Naive thymus-derived CD8-positive, alpha-beta T cell (primary cell): ENCODE results near the gene SYNGR1. TPM values are rescaled to one million over a fixed set of nuclear protein-coding genes. Genes with fewer than 3 reads are reported as not detected.
"Not testable (repeated sequence)": the region's sequence is repeated elsewhere in the genome, so short reads cannot be mapped to it uniquely, and the experiment has no call there.

Source experiments
- ATAC-seq, 2 donors: fragments of 150-1000 bp; cut with Tn5 transposase in 1 of 2; sonication (Bioruptor Pico), chemical (Tn5 transposase) in 1 of 2; 1 replicate in 1 of 2; 2 replicates in 1 of 2; pipeline ENCODE4 v1.10.0; 2021; ENCODE audit warnings: mild to moderate bottlenecking in 2 of 2, moderate library complexity in 2 of 2
- POLR2A ChIA-PET: fragments of 350-600 bp; sonication (Branson Sonifier 250); formaldehyde crosslinking; loops from one replicate; lab custom pipeline; 2021; ENCODE audit warnings: antibody characterized with exemption; lab: Charles Lee
- DNase-seq, 10 donors: peaks; one replicate each; pipeline versions ENCODE4 v3.0.0 to v3.0.0-alpha.2; 2020 to 2022
- H3K27ac Mint-ChIP-seq, 10 donors: one replicate each; pipeline ENCODE4 v1.8.0; 2020 to 2022; ENCODE audit warnings: mild to moderate bottlenecking in 10 of 10, mixed read lengths in 10 of 10, moderate library complexity in 4 of 10, inconsistent platforms in 1 of 10
- H3K27me3 Mint-ChIP-seq, 5 donors: one replicate each; pipeline ENCODE4 v1.8.0; 2021 to 2022; ENCODE audit warnings: mixed read lengths in 5 of 5
- H3K36me3 Mint-ChIP-seq, 3 donors: one replicate each; pipeline ENCODE4 v1.8.0; 2020 to 2022; ENCODE audit warnings: mixed read lengths in 3 of 3, mild to moderate bottlenecking in 2 of 3, inconsistent platforms in 1 of 3
- H3K4me1 Mint-ChIP-seq, 4 donors: one replicate each; pipeline ENCODE4 v1.8.0; 2021 to 2022; ENCODE audit warnings: mixed read lengths in 4 of 4
- H3K4me3 Mint-ChIP-seq, 10 donors: one replicate each; pipeline ENCODE4 v1.8.0; 2020 to 2022; ENCODE audit warnings: mild to moderate bottlenecking in 10 of 10, mixed read lengths in 10 of 10, moderate library complexity in 6 of 10, inconsistent platforms in 1 of 10
- H3K9me3 Mint-ChIP-seq, 9 donors: one replicate each; pipeline ENCODE4 v1.8.0; 2020 to 2022; ENCODE audit warnings: mixed read lengths in 9 of 9, mild to moderate bottlenecking in 3 of 9, inconsistent platforms in 1 of 9, moderate library complexity in 1 of 9
- polyA plus RNA-seq, 3 donors: library from polyadenylated mRNA; unstranded; fragments of 300-500 nt; fragmentation: Illumina TruSeq; gene quantifications; one replicate each; pipeline ENCODE4 v1.2.3, GENCODE V29; 2021
- total RNA-seq, 8 experiments: library from RNA in 2 of 8; stranded (reverse) in 2 of 8; gene quantifications; one replicate each; pipeline ENCODE4 v1.2.3 and lab custom pipeline; 2021 to 2026

SYNGR1 gene
- total and polyA plus RNA-seq, 5 experiments from 2014 or later, result 10.0 to 14.8 (median 11.4) TPM

DNA sequence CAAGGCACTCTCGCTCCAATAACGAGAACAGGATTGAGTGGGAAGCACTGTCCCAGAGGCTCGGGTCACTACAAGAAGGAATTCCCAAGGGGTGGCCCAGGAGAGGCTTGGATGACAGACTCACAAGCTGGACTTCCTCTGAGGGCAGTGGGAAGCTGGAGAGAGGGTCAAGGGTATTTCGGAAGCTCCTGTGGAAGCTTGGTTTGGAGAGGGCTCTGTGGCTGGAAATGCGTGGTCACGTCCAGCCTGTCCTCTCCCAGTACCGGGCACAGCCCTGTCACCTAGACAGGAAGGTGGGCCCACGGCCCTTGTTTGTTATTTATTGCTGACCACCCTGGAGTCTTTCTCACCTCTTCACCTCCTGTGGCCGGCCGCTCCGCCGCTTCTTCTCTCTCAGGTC is 5.3 kb downstream of the SYNGR1 start:
- Mint-ChIP-seq H3K36me3 (peaks cover 0 to 2% (median 0%) of the 10 kb centered on the region in 3 donors), H3K4me1 (peaks cover 2 to 30% (median 21%) of the 10 kb centered on the region in 4 donors), H3K4me3 (no peak overlapping the region), H3K9me3 (no peaks in the 10 kb centered on the region), H3K27me3 (no peaks in the 10 kb centered on the region), H3K27ac (peak overlapping the region in 1 of 10 donors; percentile 9)
- POLR2A ChIA-PET, result no interaction called here
- DNase-seq (no peak), ATAC-seq (no peak)

DNA sequence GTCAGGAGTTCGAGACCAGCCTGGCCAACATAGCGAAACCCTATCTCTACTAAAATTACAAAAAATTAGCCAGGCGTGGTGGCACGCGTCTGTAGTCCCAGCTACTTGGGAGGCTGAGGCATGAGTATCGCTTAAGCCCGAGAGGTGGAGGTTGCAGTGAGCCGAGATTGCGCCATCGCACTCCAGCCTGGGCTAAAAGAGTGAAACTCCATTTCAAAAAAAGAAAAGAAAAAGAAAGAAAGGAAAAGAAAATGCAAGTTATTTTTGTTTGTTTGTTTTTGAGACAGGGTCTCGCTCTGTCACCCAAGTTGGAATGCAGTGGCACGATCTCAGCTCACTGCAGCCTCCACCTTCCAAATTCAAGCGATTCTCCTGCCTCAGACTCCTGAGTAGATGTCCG is 6.0 kb downstream of the SYNGR1 start:
- not testable (repeated sequence) for H3K27ac Mint-ChIP-seq, H3K27me3 Mint-ChIP-seq, H3K9me3 Mint-ChIP-seq, DNase-seq, H3K36me3 Mint-ChIP-seq, H3K4me3 Mint-ChIP-seq, ATAC-seq
- peaks cover 0 to 24% (median 15%) of the 10 kb centered on the region in 4 donors for H3K4me1 Mint-ChIP-seq
- POLR2A ChIA-PET, result interaction anchor here (0.6 kb wide), 1 partner anchor 8 kb away, joined by 3 read pairs; no protein-coding TSS in a partner anchor

DNA sequence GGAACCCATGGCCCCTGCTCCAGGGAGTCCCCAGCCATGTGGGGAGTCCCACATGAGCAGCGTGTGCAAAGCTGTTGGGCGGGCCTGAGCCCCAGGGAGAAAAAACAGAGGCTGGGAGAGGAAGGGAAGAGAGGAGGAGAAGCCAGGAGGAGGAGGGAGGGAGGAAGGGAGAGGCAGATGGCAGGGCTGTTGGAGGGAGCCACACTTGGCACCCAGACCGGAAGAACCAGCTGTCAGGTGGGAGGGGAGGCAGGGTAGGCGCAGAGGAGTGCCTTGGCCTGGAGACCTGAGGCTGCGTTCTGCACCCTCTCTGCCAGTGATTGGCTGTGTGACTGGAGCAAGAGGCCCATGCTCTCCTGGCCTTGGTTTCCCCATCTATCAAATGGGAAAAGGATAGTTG is 6.7 kb downstream of the SYNGR1 start:
- Mint-ChIP-seq H3K36me3 (peaks cover 0 to 2% (median 0%) of the 10 kb centered on the region in 3 donors), H3K9me3 (no peaks in the 10 kb centered on the region), H3K4me3 (no peak overlapping the region), H3K27me3 (no peaks in the 10 kb centered on the region), H3K4me1 (peaks cover 0 to 17% (median 10%) of the 10 kb centered on the region in 4 donors), H3K27ac (peak overlapping the region in 1 of 10 donors; percentile 53)
- ATAC-seq, result no peak
- POLR2A ChIA-PET, result interaction anchor here (0.6 kb wide), 1 partner anchor 9 kb away, joined by 3 read pairs; no protein-coding TSS in a partner anchor
- DNase-seq, result no peak

DNA sequence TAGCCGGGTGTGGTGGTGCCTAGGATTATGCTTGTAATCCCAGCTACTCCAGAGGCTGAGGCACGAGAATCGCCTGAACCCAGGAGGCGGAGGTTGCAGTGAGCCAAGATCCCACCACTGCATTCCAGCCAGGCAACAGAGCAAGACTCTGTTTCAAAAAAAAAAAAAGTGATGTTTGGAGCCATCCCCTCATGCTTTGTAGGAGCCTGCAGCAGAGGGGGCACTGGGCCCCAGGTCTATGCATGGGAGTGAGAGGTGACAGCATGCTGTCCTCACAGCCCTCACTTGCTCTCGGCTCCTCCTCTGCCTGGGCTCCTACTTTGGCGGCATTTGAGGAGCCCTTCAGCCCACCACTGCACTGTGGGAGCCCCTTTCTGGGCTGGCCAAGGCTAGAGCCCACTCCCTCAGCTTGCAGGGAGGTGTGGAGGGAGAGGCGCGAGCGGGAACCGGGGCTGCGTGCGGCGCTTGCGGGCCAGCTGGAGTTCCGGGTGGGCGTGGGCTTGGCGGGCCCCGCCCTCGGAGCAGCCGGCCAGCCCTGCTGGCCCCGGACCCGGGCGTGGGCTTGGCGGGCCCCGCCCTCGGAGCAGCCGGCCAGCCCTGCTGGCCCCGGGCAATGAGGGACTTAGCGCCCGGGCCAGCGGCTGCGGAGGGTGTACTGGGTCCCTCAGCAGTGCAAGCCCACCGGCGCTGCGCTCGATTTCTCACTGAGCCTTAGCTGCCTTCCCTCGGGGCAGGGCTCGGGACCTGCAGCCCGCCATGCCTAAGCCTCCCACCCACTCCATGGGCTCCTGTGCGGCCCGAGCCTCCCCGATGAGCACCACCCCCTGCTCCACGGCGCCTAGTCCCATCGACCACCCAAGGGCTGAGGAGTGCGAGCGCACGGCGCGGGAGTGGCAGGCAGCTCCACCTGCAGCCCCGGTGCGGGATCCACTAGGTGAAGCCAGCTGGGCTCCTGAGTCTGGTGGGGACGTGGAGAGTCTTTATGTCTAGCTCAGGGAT is 7.6 kb downstream of the SYNGR1 start:
- H3K27ac Mint-ChIP-seq, ATAC-seq, H3K4me3 Mint-ChIP-seq, DNase-seq, H3K36me3 Mint-ChIP-seq, H3K9me3 Mint-ChIP-seq, POLR2A ChIA-PET, H3K4me1 Mint-ChIP-seq, H3K27me3 Mint-ChIP-seq: not testable (repeated sequence)

DNA sequence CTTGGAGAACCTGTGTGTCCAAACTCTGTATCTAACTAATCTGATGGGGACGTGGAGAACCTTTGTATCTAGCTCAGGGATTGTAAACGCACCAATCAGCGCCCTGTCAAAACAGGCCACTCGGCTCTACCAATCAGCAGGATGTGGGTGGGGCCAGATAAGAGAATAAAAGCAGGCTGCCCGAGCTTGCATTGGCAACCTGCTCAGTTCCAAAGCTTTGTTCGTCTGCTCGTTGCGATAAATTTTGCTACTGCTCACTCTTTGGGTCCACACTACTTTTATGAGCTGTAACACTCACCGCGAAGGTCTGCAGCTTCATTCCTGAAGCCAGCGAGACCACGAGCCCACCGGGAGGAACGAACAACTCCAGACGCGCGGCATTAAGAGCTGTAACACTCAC is 8.4 kb downstream of the SYNGR1 start:
- H3K9me3 Mint-ChIP-seq, H3K4me3 Mint-ChIP-seq, POLR2A ChIA-PET, DNase-seq, H3K36me3 Mint-ChIP-seq, ATAC-seq, H3K27me3 Mint-ChIP-seq, H3K4me1 Mint-ChIP-seq: not testable (repeated sequence)
- peak overlapping the region in 1 of 10 donors; percentile 17 for H3K27ac Mint-ChIP-seq

DNA sequence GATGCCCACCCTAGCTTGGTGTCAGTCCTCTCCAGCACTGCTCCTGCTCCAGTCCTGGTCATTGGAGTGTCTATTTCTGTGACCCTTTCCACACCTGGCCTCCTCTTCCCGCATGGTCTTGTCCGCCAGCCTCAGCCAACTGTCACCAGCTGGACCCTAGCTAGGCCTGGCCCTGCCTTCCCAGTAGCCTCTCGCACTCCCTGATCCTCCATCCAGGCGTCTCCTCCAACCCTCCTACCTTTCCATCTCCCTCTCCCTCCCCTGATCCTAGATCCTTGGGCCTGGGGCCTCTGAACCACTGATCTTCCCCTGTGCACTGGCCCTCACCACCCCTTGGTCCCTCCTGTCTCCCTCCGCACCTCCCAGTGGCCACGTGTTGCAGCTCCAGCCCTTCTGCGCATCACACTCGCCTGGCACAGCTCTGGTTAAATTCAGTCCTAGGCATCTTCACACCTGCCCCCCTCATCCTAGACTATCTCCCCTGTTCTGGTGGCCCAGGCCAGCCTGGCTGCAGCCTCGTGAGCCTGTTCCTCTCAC is 9.9 kb downstream of the SYNGR1 start:
- Mint-ChIP-seq H3K27ac (peak overlapping the region in 2 of 10 donors; percentile 60 to 80), H3K4me1 (peaks cover 0 to 6% (median 4%) of the 10 kb centered on the region in 4 donors), H3K36me3 (peaks cover 0 to 2% (median 0%) of the 10 kb centered on the region in 3 donors), H3K27me3 (no peaks in the 10 kb centered on the region), H3K4me3 (no peak overlapping the region), H3K9me3 (no peaks in the 10 kb centered on the region)
- peak in 1 of 10 donors; percentile 27 for DNase-seq
- no peak for ATAC-seq
- POLR2A ChIA-PET, result interaction anchor here (0.6 kb wide), 1 partner anchor 10 kb away, joined by 3 read pairs; no protein-coding TSS in a partner anchor

DNA sequence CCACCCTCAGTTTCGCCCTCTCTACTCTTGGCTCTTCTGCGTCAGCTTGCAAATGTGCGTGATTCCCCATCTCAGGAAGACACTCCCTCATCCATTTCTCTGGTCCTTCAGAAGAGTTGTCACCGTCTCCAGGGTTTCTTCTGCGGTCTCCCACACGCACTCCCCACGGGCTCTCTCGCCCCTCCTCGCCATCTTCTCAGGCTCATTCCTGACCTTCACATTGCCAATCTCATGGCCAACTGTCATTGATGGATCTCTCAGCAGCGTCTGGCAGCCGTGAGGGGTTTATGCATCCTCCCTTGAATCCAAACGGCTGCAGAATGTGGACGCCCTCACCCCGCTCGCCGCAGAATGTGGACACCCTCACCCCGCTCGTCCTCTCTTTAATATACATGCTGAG is 10.5 kb downstream of the SYNGR1 start:
- Mint-ChIP-seq H3K4me3 (no peak overlapping the region), H3K4me1 (peaks cover 0 to 6% (median 4%) of the 10 kb centered on the region in 4 donors), H3K27me3 (no peaks in the 10 kb centered on the region), H3K9me3 (no peaks in the 10 kb centered on the region), H3K27ac (peak overlapping the region in 3 of 10 donors; percentile 0 to 60 (median 54)), H3K36me3 (peaks cover 0 to 2% (median 0%) of the 10 kb centered on the region in 3 donors)
- DNase-seq (no peak), ATAC-seq (no peak)
- POLR2A ChIA-PET, result no interaction called here

DNA sequence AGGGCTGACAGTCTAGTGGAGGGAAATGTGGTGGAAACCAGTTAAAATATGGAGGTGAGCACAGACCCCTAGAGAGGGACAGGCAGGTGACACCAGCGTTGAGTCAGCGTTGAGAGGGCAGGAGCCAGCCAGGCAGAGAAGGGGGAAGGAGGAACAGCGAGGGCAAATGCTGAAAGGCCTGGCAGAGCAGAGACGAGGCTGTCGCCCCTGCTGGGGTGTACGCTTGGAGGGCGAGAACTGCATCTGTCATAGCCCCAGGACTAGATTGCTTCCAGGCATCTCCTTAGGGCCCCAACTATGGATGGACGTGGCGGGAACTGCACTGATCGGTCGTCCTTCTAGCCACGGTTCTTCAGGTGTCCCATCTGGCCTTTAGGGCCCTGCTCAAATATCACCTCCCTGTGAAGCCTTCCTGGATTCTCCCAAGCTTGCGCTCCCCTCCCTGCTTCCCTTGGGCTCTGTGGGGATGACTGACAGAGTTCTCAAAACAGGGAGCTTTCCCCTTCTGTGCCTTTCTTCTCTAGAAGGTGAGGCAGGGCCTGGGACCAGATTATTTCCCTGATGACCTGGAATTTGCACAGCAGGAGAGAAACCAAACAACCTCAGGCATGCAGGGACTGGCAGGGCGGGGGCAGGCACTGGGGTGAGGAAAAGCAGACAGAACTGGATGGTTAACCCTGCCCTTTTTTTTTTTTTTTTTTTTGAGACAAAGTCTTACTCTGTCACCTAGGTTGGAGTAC is 11.1 kb downstream of the SYNGR1 start:
- Mint-ChIP-seq H3K4me3 (no peak overlapping the region), H3K27me3 (no peaks in the 10 kb centered on the region), H3K9me3 (no peaks in the 10 kb centered on the region), H3K36me3 (peaks cover 0 to 2% (median 0%) of the 10 kb centered on the region in 3 donors), H3K27ac (peak overlapping the region in 4 of 10 donors; percentile 0 to 54 (median 24)), H3K4me1 (peaks cover 0 to 6% (median 5%) of the 10 kb centered on the region in 4 donors)
- peak in 1 of 10 donors; percentile 31 for DNase-seq
- POLR2A ChIA-PET, result no interaction called here
- no peak for ATAC-seq

DNA sequence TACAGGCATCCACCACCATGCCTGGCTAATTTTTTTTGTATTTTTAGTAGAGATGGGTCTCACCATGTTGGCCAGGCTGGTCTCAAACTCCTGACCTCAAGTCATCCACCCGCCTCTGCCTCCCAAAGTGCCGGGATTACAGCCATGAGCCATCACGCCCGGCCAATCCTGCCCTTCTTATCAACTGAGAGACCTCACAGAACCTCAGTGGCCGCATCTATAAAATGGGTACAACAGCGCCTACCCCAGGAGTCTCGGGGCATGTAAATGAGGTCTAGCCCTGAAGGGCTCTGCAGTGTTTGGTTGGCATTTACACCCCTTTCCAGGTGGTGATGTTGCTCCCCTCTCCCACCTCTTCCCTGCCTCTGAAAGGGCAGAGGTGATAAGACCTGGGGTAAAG is 11.7 kb downstream of the SYNGR1 start:
- no peak overlapping the region for H3K27ac Mint-ChIP-seq
- no peak for ATAC-seq

DNA sequence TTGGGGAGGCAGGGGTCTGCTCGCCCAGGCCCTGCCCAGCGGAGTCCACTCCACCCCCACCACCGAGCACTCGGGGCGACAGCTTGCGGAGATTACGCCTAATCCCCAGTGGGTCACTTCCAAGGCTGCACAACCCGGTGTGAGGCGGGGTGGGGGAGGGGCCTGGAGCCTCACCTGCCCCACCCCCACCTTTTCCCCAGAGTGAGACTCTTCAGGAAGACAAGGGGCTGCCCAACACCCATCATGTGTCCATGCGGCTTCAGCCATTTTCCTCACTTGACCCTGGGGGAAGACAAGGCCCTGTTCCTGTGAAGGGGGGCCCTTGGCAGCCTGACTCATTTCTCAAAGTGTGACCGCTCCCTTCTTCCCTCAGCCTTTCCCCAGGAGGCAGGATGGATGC is 12.5 kb downstream of the SYNGR1 start:
- Mint-ChIP-seq H3K36me3 (peaks cover 0 to 2% (median 0%) of the 10 kb centered on the region in 3 donors), H3K27ac (no peak overlapping the region), H3K27me3 (no peaks in the 10 kb centered on the region), H3K4me1 (peaks cover 7 to 14% (median 11%) of the 10 kb centered on the region in 4 donors), H3K9me3 (no peaks in the 10 kb centered on the region), H3K4me3 (no peak overlapping the region)
- POLR2A ChIA-PET, result no interaction called here
- DNase-seq (peak in 1 of 10 donors; percentile 18), ATAC-seq (no peak)

More for the DNA sequence above, 11.7 kb downstream of the SYNGR1 start:
- Mint-ChIP-seq H3K9me3 (no peaks in the 10 kb centered on the region), H3K36me3 (peaks cover 0 to 2% (median 0%) of the 10 kb centered on the region in 3 donors), H3K27me3 (no peaks in the 10 kb centered on the region), H3K4me3 (no peak overlapping the region), H3K4me1 (peaks cover 0 to 6% (median 5%) of the 10 kb centered on the region in 4 donors)
- POLR2A ChIA-PET, result no interaction called here
- peak in 1 of 10 donors; percentile 9 for DNase-seq

DNA sequence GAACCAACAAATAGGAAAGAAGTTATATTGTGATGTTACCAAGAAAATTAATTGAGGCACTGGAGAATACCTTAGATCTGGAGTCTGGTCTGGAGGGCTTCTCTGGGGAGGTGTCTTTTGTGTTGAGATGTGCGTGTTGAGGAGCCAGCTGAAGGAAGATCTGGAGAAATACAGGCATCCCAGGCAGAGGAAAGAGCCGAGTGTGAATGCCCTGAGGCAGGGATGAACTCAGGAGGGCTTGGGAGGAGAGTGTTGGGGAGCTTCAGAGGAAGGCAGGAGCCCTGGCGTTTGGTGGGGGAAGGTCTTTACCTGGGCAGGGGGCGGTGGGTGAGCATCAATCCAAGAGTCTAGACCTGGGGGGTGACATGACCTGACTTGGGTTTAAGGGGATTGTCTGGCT is 13.1 kb downstream of the SYNGR1 start:
- peaks cover 0 to 2% (median 0%) of the 10 kb centered on the region in 3 donors for H3K36me3 Mint-ChIP-seq
- peaks cover 10 to 17% (median 11%) of the 10 kb centered on the region in 4 donors for H3K4me1 Mint-ChIP-seq
- H3K9me3 Mint-ChIP-seq, result no peaks in the 10 kb centered on the region
- DNase-seq, result peak in 1 of 10 donors; percentile 8
- no peaks in the 10 kb centered on the region for H3K27me3 Mint-ChIP-seq
- ATAC-seq, result no peak
- H3K27ac Mint-ChIP-seq, result peak overlapping the region in 1 of 10 donors; percentile 67
- H3K4me3 Mint-ChIP-seq, result no peak overlapping the region
- POLR2A ChIA-PET, result no interaction called here
